A549 treated with CpdA at 1 μM for 4 hours (cell line): ENCODE measurements around the gene TIMM29. TPM values are rescaled to one million over a fixed set of nuclear protein-coding genes. Genes with fewer than 3 reads are reported as not detected.

Source experiments
- total RNA-seq: library from RNA; stranded (reverse); fragments of 200-300 nt; extraction: Qiagen RNA extraction; gene quantifications from 5 replicates; pipeline ENCODE4 v1.2.3, GENCODE V29; 2022; ENCODE audit warnings: low read depth

The TIMM29 gene
- 10.9 to 19.2 TPM (median 18.0 TPM) in 5 replicates for total RNA-seq

GRCh38 chr19:10928563-10929401, at the start of gene TIMM29, which contains the start of gene YIPF2:
TSS of gene TIMM29 (plus strand) at chr19:10928811. CDS start at chr19:10928823, 12 bp downstream.
TSS of gene YIPF2 (minus strand) at chr19:10928639. CDS start at chr19:10928410, 229 bp downstream.

GRCh38 chr19:10960314-10961072, 31.9 kb downstream of the TIMM29 start, which contains the start of gene SMARCA4:
TSS of gene SMARCA4 (plus strand) at chr19:10961030. CDS start at chr19:10984152, 23,122 bp downstream.

Other genes with a start within 250 kb of the TIMM29 start
- 29.9 to 37.3 TPM (median 34.7 TPM) in 5 replicates for gene QTRT1, start 227.4 kb upstream of the TIMM29 start, total RNA-seq
- 51.4 to 60.0 TPM (median 52.3 TPM) in 5 replicates for gene DNM2, start 210.7 kb upstream of the TIMM29 start, total RNA-seq
- gene TMED1, start 92.6 kb upstream of the TIMM29 start, total RNA-seq, result 25.8 to 31.9 TPM (median 29.8 TPM) in 5 replicates
- gene C19orf38, start 80.4 kb upstream of the TIMM29 start, total RNA-seq, result 0.15 to 0.26 TPM (median 0.22 TPM) in 4 of 5 replicates, not detected in the other
- gene CARM1, start 57.3 kb upstream of the TIMM29 start, total RNA-seq, result 38.1 to 50.6 TPM (median 47.4 TPM) in 5 replicates
- 19.3 to 21.7 TPM (median 19.6 TPM) in 5 replicates for gene YIPF2, start 172 bp upstream of the TIMM29 start, total RNA-seq
- 7.7 to 13.0 TPM (median 10.6 TPM) in 5 replicates for gene SMARCA4, start 32.2 kb downstream of the TIMM29 start, total RNA-seq
- gene LDLR, start 160.7 kb downstream of the TIMM29 start, total RNA-seq, result 27.3 to 36.5 TPM (median 31.2 TPM) in 5 replicates
- 9.8 to 13.8 TPM (median 12.4 TPM) in 5 replicates for gene SPC24, start 227.0 kb downstream of the TIMM29 start, total RNA-seq